Measurements from ENCODE around the gene ZNF346.
"Not testable (repeated sequence)": the region's sequence is repeated elsewhere in the genome, so short reads cannot be mapped to it uniquely, and the experiment has no call there.

Gene ZNF346

DNA sequence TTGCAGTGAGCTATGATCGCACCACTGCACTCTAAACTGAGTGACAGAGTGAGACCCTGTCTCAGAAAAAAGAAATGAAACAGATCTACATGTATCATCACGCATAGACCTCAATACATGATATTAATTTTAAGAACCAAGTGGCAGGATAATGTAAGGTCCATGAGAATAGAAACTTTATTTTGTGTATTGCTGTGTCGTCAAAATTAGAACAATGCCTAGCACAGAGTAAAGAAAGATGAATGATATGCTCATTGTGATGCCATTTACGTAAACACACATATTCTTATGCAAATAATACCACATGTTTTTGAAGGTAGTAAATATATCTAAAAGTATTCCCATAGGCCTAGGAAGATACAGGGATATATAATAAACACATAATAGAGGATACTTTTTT is 12.3 kb upstream of the ZNF346 start:
- no peak for DNase-seq

DNA sequence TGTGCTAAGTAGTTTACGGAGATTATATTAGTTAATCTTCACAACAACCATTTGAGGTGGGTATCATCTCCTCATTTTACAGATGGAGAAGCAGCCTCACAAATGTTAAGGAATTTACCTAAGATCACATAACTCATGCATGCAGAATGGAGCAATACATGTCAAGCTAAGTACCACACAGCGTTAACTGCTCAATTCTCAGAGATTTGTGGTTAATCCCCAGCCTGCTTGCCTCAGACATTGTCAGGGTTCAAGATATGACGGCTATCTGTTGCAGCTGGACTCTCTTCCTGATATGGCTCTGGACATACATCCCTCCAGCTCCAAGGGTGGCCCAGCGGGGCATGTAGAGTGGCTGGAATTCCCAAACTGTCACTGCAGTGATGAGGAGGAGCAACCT is 7.3 kb upstream of the ZNF346 start:
- DNase-seq = no peak

DNA sequence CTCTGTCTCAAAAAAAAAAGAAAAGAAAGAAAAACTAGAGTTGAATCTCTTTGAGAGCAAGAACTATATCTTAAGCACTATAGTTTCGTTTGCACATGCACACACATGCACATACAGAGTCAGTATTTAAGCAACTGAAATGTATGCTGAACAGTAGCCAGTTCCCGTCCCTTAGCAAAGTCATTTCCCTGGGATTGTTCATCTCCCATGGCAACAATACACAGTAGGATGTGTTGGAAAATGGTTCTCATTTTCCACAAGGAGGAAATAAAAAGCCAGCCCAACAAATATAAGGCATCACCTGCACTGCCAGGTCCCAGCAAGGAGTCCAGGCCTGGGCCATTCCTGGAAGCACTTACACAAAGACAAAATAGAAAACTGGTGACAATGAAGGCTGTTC is 4.2 kb upstream of the ZNF346 start:
- DNase-seq = no peak

DNA sequence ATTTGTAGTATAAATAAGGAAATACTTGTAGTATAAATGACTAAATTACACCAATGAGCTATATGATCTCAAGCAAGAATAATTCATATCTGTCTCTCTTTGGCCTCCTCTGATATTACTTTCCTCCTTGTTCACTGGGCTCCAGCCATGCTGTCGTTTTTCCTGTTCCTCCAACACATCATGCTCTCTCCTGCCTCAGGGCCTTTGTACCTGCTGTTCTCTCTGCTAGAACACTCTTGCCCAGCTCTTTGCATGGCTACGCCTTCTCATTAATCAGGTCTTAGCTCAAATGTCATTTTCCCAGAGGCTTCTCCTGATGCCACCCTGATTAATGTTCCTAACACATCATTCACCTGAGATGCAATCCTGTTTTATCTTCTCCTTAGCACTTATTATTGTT is 2.5 kb upstream of the ZNF346 start:
- no peak for DNase-seq

DNA sequence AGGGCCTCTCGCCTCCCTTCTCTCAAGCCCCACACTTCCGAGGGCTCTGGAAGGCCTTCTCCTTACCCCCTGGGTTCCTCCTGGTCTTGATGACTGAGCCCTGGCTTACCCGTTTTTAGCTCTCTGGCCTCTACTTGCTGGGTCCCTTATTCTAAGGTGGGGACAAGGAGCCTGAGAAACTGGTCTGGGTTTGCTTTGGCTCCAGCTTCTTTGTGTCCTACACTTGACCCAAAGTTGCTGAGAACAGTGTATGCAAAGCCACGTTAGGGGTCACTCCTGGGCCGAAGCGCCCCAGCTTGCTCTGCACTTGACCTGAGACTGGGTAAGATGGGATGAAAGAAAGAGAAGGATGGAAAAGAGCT is 788 bp downstream of the ZNF346 start:
- peak in 1 of 5 experiments; percentile 20 for DNase-seq

DNA sequence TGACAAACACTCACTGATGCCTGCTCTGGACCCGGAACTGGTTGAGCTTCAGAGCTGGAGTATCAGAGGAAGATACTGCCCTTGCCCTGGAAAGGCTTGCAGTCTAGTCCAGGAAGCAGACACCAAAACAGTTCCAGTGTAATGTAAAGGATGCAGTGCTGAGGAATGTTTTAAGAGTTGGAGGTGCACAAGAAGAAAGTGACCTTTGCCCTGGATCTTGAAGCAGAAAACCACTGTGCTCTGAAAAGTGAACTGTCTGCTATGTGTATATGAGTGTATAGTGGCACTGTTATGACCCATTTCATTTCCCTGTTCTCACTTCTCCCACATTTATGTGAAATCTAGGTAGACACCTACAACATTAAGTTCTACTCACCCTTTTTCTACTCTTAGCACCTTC is 2.1 kb downstream of the ZNF346 start:
- no peak for DNase-seq

DNA sequence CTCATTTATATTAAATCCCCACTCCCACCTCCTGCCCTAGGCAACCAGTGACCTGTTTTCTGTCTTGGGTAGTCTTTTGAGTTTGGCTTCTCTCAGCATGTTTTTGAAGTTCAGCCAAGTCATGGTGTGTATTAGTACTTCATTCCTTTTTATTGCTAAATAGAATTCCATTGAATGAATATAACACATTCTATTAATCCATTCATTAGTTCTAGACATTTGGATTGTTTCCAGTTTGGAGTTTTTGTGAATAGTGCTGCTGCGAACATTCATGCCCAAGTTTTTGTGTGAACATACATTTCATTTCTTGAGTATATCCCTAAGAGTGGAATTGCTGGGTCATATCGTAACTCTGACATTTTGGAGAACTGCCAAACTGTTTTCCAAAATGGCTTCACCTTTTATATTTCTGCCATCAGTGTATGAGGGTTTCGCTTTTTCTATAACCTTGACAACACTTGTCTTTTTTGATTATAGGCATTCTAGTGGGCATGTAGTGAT is 2.7 kb downstream of the ZNF346 start:
- DNase-seq = peak in 1 of 5 experiments; percentile 24

DNA sequence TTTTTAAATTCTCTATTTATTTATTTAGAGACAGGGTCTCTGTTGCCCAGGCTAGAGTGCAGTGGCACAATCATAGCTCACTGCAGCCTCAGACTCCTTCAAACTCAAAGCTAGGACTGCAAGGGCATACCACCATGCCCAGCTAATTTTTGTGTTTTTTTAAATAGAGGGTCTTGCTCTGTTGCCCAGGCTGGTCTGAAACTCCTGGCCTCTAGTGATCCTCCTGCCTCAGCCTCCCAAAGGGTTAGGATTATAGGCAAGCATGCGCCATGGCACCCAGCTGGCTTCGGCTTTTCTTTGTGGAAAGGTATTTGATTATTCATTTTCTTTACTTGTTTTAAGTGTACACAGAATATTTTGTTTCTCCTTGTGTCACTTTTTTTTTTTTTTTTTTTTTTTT is 5.2 kb downstream of the ZNF346 start:
- DNase-seq = no peak

DNA sequence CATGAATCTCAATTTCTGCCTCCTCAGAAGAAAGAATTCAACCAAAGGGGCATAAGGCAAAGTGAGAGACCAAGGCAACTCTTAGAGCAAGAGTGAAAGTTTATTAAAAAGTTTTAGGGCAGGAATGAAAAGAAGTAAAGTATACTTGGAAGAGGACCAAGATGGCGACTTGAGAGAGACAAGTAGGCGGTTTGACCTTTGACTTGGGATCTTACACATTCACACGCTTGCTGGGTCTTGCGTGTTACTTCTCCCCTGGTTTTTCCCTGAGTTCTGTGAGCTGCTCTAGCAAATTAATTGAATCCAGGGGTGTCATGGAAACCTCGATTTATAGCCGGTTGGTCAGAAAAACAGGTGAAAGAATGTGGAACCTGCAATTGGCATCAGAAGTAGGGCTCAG is 7.0 kb downstream of the ZNF346 start:
- DNase-seq = no peak

DNA sequence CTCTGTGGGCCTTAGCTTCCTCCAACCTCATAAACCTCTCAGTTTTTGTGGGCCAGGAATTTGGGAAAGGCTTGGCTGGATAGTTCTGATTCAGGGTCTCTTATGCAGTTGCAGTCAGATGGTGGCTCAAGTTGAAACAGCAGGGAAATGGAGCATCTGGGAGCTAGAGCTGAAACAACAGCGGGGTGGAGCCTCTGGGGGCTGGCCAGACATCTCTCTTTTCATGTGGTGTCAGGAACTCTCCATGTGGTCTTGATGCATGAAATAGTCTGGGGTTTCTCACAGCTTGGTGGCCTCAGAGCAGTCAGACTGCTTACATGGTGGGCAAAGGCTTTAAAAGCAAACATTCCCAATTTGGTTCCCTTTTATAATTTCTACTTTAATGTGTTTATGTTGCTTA is 13.5 kb downstream of the ZNF346 start:
- no peak for DNase-seq

DNA sequence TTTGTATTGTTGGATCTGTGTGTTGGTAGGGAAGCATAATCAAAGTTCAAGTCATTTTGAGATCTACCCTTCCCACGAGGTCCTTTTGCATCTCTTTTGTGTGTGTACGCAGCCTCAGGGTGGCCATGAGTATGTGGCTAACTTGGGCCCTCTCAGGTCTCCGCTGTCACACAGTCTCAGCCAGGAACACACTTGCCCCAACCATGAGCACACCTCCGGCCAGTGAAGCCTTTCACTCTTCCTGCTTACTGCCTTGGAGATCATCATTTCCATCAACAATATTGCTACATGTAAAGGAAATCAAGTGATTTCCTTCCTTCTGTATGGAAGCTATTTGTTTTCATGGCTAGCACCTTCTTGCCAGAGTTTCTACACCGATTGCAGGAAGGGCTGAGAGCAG is 13.9 kb downstream of the ZNF346 start:
- DNase-seq = no peak

DNA sequence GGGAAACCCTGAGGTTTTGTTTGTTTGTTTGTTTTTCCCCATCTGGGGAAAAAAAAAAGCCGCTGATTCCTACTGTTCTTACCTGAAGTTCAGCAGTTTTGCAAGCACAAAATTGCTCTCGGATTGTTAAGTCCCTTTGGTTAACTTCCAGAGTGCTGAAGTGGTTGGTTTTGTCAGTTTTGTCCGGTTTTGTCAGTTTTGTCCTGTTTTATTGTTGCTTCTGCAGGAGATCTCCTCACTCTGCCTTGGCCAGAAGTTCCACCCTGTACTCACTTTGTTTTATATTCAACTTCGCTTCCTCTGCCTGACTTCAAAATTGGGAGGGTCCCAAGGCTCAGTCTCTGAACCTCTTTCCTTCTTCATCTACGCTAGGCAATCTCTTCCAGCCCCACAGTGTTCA is 14.4 kb downstream of the ZNF346 start:
- no peak for DNase-seq

DNA sequence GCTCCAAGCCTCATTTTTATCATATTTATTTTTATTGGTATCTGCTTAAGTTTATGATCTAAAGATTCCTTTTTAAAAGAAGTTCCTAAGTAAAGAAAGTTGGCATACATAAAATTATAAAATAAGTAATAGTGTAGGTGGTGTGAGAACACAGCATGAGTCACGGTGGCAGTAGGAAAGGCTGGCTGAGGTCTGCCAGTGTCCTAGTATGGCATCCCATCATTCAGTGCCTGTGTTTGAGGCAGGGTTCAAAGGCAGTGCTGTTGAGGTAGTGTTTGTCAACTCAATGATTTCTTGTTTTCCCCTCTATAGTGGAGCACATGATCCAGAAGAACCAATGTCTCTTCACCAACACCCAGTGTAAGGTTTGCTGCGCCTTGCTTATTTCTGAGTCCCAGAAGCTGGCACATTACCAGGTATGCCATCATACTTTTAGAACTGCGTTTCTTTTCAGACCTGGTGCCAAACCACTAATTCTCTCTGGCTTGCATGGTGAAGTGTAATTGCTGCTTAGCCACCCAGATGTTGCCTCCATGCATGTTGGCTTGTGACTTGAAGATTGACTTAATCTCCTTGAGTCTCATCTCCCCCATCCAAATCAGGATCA is 18.4 kb downstream of the ZNF346 start:
- DNase-seq = no peak

DNA sequence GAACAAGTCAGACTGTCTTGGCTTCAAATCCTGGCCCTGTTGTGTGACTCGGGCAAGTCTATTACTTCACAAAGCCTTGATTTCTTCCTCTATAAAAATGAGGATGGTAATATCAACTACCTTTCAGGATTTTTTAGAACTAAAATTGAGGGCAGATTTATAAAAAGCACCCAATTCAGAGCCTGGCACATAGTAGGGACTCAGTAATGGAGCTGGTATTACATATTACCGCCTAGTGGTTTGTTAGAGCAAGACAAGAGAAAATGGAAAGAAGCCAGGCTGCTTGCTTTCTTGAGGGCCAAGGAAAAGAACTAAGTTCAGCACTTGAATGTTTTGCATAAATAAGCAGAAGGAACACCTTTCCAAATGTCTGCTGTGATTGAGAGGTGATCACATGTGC is 19.4 kb downstream of the ZNF346 start:
- DNase-seq = no peak

DNA sequence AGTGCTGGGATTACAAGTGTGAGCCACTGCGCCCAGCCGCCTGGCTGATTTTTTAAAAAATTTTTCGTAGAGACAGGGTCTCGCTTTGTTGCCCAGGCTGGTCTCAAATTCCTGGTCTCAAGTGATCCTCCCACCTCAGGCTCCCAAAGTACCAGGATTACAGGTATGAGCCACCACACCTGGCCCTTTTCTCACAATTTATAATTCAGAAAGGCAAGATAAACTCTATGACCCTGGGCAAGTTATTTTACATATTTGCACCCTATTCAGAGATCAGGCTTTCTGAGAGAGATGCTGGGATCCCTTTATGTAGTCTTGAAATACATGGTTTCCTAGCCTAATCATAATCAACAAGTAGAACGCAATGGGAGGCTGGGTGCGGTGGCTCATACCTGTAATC is 20.6 kb downstream of the ZNF346 start:
- no peak for DNase-seq

DNA sequence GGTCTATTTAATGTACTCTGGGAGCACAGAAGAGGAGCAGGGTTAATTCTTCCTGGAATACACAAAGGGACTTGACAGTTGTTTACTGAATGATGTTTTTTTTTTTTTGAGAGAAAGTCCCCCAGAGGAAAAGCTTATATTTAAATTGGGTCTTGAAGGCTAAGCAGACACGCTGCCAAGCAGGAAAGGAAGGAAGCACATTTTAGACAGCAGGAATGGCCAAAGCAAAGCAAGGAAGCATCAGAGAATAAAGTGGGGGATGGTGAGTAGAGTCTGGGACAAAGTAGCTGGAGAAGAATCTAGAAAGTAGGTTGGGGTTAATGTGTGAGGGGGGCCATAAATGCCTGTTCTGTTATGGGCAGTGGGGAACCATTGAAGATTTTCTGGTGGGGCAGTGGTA is 21.5 kb downstream of the ZNF346 start:
- no peak for DNase-seq

DNA sequence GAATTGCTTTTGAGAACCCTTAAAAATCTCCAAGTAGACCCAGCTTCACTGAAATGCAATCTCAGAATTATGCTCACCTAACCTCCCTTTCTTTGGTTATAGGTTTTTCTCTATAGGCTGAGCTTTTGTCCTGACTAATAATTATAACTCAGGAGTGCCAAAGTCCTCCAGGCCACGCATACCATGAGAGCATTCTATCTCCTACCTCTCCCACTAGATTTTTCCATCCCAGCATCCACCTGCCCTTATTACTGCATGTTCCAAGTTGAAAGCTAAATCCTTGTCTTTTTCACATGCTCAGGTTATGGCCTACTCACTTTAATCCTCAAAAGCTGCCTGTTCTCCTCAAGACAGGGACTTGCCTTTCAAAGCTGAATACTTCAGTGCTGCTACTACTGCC is 22.1 kb downstream of the ZNF346 start:
- DNase-seq = no peak

DNA sequence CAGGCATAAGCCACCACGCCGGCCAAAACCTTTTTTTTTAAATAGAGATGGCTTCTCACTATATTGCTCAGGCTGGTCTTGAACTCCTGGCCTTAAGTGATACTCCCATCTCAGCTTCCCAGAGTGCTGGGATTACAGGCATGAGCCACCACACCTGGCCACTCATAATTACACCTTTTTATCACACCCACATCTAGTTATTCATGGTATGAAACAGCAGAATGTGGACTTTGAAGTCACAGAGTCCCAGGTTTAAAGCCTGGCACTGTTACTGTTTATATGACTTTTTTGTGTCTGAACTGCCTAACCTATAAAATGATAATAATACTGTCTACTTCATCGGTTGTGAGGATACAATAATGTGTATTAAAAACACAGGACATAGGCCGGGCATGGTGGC is 23.1 kb downstream of the ZNF346 start:
- DNase-seq = no peak

DNA sequence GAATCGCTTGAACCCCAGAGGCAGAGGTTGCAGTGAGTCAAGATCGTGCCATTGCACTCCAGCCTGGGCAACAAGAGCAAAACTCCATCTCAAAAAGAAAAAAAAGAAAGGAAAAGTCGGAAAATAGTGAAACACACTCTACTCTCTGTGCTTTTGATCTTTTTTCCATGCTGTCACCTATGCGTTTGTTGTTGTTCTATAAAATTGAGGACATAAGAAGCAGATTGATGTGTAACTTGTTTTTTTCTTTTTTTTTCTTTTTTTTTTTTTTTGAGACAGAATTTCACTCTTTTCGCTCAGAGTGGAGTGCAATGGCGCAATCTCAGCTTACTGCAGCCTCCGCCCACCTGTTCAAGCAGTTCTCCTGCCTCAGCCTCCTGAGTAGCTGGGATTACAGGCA is 26.0 kb downstream of the ZNF346 start:
- not testable (repeated sequence) for DNase-seq

DNA sequence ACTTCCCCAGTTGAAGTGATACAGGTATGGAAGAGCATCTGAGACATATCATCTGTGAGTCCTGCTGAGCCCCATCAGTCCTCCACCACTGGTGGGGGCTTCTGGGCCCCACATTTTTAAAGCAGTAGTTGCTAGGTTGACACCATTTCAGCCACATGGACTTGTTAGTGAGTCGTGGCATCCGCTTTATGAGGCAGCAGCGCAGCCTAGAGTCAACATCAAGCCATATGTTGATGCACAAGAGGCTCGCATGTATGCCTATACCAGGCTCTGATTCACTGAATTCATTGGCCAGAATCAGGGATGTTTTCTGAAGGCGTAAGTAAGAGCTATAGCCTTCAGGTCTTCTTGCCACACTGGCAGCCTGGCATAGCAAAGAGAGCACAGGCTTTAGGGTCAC is 26.8 kb downstream of the ZNF346 start:
- peak in 1 of 5 experiments; percentile 23 for DNase-seq

DNA sequence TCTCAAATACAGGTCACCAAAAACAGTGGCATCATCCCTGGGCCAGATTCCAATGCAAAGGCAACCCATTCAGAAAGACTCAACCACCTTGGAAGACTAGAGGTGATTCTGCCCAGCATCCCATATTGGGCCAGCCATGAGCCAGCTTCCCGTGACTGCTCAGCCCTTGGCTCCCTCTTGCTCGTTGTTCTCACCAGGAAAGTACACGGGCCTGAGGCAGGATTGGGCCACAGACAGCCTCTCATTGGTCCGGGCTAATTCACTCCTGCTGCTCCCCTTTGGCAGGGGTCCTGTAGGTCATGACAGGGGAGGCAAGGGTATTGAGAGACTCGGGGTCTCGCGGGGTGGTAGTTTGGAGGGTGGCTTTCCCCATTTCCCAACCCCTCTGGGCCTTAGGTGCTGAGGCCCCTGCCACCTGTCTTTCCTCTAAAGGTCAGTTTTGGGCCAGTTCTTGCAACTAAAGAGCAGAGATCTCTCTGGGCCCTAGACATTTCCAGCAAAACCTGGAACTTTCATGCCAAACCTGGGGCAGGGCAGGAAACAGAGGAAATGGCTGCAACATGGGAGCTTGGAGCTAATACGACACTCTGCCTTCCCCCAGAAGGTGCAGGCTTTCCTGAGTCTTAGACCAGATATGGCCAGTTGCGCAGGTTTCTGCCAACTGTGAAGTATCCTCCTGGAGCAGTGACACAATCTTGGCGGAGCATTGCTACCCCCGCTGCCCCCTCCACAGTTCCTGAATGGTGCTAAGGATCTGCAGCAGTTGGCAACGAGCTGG is 42.2 kb downstream of the ZNF346 start:
- no peak for DNase-seq

DNA sequence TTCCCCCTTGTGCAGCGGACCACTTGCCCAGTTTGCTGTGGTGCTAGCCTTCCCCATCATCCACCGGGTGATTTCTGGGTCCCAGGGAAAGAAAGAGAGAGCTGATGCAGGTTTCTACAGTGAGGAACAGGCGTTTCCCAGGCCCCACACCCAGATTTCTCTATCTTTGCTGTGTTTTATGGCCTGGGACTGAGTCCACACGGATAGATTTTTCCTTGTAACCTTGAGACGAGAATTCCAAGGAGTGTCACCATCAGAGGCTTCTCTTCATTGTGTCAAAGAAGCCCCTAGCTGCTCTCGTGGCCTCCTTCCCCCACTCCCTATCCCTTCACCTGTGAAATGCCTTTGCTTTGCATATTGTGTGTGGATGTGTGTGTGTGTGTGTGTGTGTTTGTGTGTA is 43.0 kb downstream of the ZNF346 start:
- no peak for DNase-seq

DNA sequence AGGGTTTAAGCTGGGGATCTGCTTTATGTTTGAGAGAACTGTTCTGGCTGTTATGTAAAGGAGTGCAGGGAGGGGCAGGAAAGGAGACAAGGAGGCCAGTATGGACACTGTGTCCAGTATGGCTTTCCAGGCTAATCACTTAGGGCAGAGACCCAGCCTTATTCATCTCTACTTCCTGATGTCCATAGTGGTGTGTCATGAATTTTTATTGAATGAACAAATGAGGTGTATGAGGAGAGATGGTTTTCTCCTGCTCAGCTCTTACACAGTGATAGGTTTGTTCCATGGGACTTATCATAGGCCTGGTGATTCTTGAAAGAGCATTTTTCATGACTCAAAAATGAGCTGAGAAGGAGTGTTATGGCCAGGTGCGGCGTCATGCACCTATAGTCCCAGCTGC is 43.7 kb downstream of the ZNF346 start:
- no peak for DNase-seq

DNA sequence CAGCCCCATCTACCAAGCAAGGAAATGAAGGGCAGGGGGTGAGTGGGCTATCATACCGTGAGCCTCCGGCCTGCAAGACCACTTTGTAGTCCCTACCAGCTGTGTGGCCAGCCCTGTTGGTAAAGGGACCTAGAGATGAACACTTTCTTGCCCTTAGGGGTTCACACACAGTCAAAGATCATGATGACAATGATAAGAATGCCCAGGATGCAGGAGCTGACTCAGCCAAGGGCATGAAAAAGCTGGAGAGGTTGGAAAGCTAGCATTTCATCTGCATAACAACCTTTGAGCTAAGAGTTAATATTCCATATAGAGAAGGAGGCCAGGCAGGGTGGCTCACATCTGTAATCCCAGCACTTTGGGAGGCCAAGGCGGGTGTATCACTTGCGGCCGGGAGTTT is 45.0 kb downstream of the ZNF346 start:
- DNase-seq = no peak
